Erythroblast (primary cell): ENCODE data around the gene PRDM15.

Experiments used
- DNase-seq, 2 experiments: peaks; one replicate each; lab custom pipeline; 2025; lab: John Stamatoyannopoulos, UW
- GATA1 ChIP-seq: IDR thresholded peaks from 2 replicates; pipeline ENCODE4 v1.6.1; 2011; ENCODE audit warnings: low read depth, mild to moderate bottlenecking, control low read depth, low read length, moderate library complexity
- POLR2A ChIP-seq: IDR thresholded peaks from 2 replicates; pipeline ENCODE4 v1.6.1; 2011; ENCODE audit warnings: mild to moderate bottlenecking, low read length

The PRDM15 gene

DNA sequence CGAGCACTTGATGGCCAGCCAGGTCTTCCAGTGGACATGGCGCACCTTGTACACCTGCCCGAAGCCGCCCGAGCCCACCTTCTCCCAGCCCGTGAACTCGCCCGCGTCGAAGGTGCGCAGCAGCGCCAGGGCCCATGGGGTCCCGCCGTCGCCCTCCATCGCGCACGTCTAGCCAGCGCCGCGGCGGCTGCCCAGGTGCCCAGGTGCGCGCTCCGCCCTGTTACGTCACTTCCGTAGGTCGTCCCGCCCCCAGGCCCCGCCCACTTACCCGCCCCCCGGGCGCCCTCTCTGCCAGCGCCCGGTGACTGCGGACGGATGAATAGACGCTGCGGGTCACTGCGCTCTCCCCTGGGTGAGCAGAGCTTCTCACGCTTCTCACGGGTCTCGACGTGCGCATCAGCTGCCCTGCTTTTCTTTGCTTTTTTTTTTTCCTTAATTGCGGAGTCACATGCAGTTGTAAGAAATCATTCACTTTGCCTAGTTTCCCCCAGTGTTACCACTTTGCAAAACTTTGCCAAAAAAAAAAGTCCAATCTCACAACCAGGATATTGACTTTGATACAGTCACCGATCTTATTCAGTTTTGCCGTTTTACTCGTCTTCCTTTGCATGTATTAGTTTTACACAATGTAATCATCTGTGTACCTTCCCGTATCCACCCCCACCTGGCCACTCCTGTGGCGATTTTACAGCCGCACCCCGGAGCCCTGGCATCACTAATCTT lies 112.1 kb downstream of the PRDM15 start, which contains the start of gene RIPK4:
TSS of gene RIPK4 (minus strand) at position 170 of the 723 bp plus-strand sequence. CDS start at position 159, 11 bp downstream.
- peak; percentile 12 to 33 for DNase-seq
- TF ChIP-seq GATA1 (no peak), POLR2A (no peak)

DNA sequence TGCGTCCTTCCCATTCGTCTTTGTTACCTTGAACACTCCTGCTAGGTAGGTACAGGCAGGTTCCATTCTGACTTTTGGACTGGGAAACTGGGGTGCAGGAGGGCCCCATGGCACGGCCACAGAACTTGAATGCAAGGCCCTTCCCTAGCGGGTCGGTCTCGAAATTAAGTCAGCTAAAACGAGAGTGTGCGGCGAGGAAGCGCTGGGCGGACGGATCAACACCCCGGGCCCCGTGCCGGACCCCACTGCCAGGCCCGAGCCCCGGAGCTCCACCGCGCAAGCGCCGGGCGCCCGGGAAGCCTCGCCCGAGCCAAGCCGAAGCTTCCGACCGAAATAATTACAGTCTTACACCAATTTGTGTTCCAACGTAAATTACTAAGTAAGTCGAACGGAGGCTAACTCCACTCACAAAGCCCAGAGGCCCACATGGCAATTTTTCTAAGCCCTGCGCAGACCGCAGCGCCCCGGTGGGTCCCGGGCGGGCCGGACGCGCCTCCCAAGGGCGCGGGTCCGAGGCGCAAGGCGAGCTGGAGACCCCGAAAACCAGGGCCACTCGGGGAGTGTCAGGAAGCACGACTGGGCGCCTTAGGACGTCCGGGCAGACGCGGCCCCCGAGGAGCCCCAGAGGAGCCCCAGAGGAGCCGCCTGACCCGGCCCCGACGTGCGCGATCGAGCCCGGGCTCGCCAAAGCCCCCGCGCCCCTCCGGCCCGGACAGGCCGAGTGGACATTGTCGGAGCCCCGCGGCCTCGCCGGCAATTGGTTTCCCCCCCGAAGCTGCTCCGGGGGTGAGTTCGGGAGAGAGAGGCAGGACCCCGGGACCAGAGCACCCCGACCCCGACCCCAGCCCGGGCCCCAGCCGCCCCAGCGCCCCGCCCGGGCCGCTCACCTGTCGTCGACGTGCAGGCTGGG lies 112.9 kb downstream of the PRDM15 start:
- DNase-seq = no peak
- no peak for TF ChIP-seq POLR2A
- TF ChIP-seq GATA1 = no peak

DNA sequence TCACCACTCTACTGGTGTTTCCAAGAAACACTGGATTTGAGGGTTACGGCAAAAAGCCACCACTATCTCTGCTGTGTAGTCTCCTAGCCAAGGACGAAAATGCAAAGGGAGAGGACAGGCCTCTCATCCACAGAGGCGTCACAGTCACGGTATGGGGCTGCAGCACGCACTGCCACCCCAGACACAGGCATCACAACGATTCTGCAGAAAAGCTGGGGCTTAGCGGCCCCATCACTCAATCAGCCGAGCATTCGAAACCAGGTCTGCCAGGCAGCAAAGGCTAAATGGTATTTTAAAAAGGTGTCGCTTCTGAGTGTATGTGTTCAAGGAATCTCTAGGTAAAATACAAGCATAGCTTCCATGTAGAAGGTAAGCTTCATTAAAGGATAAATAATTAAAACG lies 113.7 kb downstream of the PRDM15 start:
- no peak for TF ChIP-seq GATA1
- TF ChIP-seq POLR2A = no peak
- no peak for DNase-seq

DNA sequence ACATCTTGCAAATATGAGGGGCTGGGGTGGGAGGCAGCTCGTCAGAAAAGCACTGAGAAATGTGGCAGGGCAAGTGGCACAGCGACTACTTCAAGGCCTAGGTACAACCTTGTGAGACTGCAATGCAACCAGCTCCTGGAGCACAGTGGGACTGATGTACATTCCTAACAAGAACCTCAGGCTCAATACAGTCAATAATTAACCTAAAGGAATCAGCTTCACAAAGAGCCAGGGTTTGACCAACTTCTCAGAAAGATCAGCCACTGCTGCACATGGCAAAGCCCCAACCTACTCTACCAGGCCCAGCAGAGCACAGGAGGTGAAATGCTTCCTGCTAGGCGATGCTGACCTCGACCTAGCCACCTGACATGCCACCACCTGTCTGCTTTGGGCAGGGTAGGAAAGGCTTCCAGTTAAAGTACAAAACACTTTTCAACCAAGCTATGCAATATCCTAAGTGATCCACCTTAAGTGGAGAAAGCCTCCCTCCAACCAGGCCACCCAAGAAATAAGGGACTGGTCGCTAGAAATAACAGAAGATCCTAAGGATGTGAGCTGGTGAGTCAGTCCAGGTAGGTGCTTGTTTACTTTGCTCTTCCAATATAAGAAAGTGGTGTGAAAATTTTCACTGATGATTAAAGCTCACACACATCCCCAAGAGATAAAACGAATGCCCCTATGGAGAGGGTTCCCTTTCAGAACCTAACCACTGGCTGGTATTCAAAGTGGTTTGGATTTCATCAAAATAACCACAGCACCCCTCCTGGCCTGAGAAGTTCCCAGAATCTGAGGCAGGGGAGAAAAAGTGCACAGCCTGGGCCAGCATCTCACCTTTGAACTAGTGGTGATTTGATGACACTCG lies 114.4 kb downstream of the PRDM15 start:
- DNase-seq = no peak
- TF ChIP-seq POLR2A (no peak), GATA1 (no peak)

DNA sequence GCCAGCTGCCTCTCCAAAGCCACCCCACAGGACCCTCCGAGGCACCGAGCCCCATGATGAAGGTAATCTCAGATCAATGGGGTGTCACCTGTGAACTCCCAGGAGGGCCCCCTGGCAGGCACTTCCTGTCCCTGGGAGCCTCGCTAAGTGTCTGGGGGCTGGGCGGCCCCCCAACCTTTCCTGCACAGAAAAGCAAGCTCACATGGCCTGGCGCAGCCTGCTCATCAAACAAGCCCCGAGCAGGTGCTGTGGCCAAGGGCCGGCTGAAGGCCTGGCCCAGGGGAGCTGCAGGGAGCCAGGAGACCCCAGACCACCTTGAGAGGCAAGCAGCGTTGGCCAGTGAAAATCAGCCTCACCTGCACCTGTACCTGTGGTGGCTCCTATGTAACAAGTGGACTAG lies 115.1 kb downstream of the PRDM15 start:
- DNase-seq = no peak
- no peak for TF ChIP-seq GATA1

DNA sequence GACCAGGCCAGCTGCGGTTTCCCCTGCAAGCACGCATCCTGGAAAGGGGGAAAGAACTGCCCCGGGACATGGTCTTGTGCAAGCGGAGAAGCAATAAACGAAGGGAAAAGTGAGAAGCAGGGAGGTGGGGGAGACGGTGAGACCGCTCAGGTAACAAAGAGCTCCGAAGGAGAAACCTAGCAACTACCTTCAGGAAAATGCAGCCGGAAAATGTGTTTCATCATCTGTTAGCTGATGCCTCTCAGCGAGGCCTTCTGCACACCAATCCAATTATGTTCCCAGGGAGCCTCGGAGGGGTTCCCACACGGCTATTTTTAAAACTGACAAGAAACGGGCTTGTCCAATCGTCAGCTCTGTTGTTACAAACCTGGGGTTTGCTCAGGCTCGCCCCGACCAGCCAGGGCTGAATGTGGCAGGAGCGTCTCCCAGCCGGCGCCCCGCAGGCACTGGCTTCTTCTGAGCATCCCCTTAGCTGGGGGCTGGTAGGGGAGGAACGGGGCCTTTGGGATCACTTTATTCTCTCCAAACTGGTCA lies 115.7 kb downstream of the PRDM15 start:
- no peak for DNase-seq

DNA sequence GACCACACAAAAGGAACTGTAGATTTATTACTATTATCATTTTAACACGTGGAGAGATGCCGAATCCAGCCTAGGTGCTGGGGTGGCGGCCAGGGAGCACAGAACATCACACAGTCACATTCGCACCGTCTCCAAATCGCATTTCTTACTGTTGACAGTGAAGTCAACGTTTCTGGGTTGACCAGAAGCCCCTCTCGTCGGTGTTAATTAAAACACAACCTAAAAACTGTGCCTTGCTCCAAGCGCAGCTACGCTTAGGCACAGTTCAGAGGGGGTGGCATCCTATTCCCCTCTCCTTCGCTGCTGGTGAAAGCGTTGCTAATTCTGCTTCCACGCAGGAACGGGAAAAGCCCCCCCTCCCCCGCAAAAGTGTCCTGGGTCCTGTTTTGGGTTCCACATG lies 116.4 kb downstream of the PRDM15 start:
- DNase-seq = no peak
- no peak for TF ChIP-seq POLR2A
- no peak for TF ChIP-seq GATA1

More for the DNA sequence above, 115.7 kb downstream of the PRDM15 start:
- TF ChIP-seq POLR2A = no peak
- no peak for TF ChIP-seq GATA1

DNA sequence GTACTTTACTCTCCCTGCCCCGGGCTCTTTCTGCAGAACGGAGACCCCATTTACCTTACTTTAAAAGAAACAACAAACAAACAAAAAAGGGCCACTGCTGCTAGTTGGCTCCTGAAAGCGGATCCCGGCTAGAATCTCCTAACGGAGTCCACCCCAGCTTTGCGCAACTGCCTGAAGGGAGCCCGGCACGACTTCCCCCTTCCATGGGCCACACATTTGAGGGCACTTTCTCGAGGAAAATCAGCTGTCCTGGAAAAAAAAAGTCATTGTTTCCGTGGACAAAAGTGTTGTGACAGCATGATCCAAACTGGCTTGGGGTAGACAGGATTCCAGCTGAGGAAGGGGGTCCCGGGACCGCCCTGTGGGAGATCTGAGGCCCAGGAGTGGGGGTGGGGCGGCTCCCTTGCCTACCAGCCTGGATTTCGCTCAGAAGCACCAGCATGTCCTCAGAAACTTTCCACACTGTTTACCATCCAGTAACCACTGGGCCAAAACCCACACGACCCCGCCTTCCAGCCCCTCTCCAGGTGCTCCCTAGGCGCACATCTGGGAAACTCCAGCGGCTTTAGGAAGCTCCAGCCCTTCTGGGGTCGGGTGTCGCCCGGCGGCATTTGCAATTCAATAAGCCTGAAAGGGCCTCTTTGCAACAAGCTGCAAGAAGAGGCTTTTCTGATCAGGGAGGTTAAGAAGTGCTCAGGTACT lies 117.1 kb downstream of the PRDM15 start:
- TF ChIP-seq GATA1 = no peak
- TF ChIP-seq POLR2A = no peak
- DNase-seq = no peak

DNA sequence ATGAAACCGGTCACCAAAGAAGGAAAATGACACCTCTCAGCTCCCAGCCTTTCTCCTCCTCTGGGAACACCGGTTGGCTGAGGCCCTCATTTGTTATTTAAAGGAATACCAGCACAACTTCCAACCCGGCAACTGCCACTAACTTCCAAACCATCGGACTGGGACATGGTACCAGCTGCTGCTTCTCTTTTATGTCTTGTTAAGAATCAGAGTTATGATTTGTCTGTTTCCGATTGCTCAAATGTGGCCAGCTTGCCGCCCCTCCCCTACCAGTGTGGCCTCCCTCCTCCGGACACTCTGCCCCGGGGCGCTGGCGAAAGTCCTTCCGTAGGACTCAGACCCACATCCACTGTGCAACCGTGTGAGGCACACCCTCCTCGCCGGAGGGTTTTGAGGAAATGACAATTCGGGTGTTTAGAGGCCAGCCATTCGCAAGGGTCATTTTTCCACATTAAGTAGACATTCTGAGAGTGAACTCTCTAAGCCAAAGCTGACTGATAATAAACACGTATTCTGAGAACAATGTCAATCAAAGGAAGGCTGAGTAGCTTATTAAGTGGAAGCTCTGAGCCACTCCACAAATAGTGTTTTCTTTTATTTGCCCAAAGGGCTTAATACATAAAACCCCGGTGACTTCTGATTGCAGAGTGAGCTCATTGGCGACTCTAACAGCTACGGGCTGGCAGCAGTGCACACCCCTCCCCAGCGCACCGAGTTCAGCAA lies 117.8 kb downstream of the PRDM15 start:
- TF ChIP-seq GATA1 (no peak), POLR2A (no peak)
- DNase-seq = no peak

DNA sequence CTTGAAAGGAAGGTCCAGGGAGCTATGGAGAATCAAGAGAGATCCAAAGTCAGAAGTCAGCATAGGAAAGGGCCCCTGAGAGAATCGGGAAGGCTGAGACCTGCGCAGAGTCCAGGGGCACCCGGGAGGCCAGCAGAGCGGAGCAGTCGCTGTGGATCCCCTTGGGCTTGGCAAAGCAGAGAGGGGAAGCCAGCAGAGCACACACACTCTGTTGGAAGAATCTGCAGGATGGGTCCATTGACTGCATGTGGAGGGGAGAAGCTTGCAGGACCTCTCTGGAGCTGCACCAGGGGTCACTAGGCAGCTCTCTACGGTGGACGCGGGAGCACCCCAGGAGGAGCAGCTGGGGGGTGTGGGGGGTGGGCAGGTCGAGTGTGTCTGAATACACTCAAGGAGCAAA lies 118.7 kb downstream of the PRDM15 start:
- no peak for DNase-seq
- TF ChIP-seq GATA1 (no peak), POLR2A (no peak)

DNA sequence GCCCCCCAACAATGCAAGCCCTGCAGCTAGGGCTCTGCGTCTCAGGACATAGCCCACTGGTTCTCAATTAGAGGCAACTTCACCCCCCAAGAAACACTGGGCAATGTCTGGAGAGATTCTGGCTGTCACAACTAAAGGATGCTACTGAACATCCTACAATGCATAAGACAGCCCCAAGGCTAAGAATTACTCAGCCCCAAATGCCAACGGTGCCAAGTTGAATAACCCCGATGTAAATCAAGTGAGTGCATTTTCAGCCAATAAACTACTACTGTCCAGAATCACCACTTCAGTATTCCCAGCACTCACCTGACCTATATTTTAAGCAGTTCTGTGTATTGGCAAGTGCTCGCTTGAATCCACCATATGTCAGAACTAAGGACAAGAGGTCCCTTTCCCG lies 119.2 kb downstream of the PRDM15 start:
- no peak for DNase-seq
- TF ChIP-seq POLR2A (no peak), GATA1 (no peak)

DNA sequence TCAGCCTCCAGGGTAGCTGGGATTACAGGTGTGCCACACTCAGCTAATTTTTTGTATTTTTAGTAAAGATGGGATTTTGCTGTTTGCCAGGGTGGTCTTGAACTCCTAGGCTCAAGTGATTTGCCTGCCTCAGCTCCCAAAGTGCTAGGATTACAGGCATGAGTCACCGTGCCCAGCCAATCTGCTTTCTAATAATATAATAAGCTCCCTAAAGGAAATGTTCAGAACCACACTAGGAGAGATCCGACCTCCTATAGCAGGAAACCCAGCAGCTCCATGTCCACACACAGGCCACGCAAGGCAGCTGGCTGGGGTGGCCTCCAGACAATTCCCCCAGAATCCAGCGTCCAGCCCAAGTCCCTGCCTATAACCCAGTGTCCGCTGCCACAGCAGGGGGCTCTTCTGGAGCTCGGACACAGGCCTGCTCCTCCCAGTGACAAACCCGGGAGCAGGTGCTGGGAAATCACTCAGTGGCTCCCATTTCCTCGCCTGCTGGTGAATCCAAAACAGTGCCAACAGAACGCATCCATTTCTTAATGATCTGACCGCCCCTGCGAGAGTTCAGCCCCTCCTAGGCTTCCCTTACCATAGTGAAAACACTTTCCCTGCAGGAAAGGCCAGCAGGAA lies 119.8 kb downstream of the PRDM15 start:
- no peak for DNase-seq
- TF ChIP-seq POLR2A (no peak), GATA1 (no peak)
